Measurements from ENCODE around the gene HOMER2.
"Not testable (repeated sequence)": the region's sequence is repeated elsewhere in the genome, so short reads cannot be mapped to it uniquely, and the experiment has no call there.

The HOMER2 gene

GRCh38 chr15:82830427-82831173 lies 121.9 kb downstream of the HOMER2 start:
- DNase-seq: no peak

GRCh38 chr15:82829234-82829633 lies 123.3 kb downstream of the HOMER2 start:
- DNase-seq: no peak

GRCh38 chr15:82828075-82828474 lies 124.4 kb downstream of the HOMER2 start:
- no peak for DNase-seq

GRCh38 chr15:82823049-82823448 lies 129.5 kb downstream of the HOMER2 start:
- no peak for DNase-seq

GRCh38 chr15:82821851-82822250 lies 130.7 kb downstream of the HOMER2 start:
- not testable (repeated sequence) for DNase-seq

GRCh38 chr15:82821396-82821795 lies 131.1 kb downstream of the HOMER2 start:
- not testable (repeated sequence) for DNase-seq

GRCh38 chr15:82820128-82820527 lies 132.4 kb downstream of the HOMER2 start:
- no peak for DNase-seq

- DNase-seq: no peak
Observed at GRCh38 chr15:82812994-82813393, 139.5 kb downstream of the HOMER2 start.

- DNase-seq: peak; percentile 19
Observed at GRCh38 chr15:82810890-82811426, 141.6 kb downstream of the HOMER2 start.

- peak; percentile 44 for DNase-seq
Observed at GRCh38 chr15:82810061-82810889, 142.2 kb downstream of the HOMER2 start.

- peak; percentile 93 for DNase-seq
Observed at GRCh38 chr15:82809308-82810060, 143.0 kb downstream of the HOMER2 start, which contains the start of gene WHAMM. Gene WHAMM, plus strand, starts transcription at chr15:82809628. Its CDS starts 99 bp downstream, at chr15:82809727.

- DNase-seq: no peak
Observed at GRCh38 chr15:82808634-82809041, 143.9 kb downstream of the HOMER2 start.

GRCh38 chr15:82807920-82808633 lies 144.4 kb downstream of the HOMER2 start:
- DNase-seq: no peak

GRCh38 chr15:82805994-82806406 lies 146.5 kb downstream of the HOMER2 start, which contains the start of gene FSD2:
Gene FSD2, minus strand, starts transcription at chr15:82806069. Its CDS starts 18,679 bp downstream, at chr15:82787390.
- DNase-seq: no peak

- DNase-seq: no peak
Observed at GRCh38 chr15:82804575-82804949, 148.0 kb downstream of the HOMER2 start.

GRCh38 chr15:82803793-82804574 lies 148.5 kb downstream of the HOMER2 start:
- no peak for DNase-seq

- no peak for DNase-seq
Observed at GRCh38 chr15:82802497-82802896, 150.0 kb downstream of the HOMER2 start.

- no peak for DNase-seq
Observed at GRCh38 chr15:82799183-82799841, 153.2 kb downstream of the HOMER2 start.
